HCT116 (cell line): ENCODE measurements around the gene CTSZ. TPM values are rescaled to one million over a fixed set of nuclear protein-coding genes. Genes with fewer than 3 reads are reported as not detected.

Experiments
- ATAC-seq: fragments of 200-7000 bp; cut with Tn5 transposase; 2 replicates; pipeline ENCODE4 v1.9.1; 2020; ENCODE audit warnings: mild to moderate bottlenecking, moderate library complexity
- BruUV-seq: library from RNA; stranded (reverse); fragments of 400-500 nt; replicated peaks from 2 replicates; lab custom pipeline; 2021; lab: Mats Ljungman, UMichigan
- CTCF ChIA-PET: fragments of 300-600 bp; sonication (Branson Sonifier 250); formaldehyde crosslinking; loops from one replicate; lab custom pipeline; 2021; ENCODE audit warnings: antibody characterized with exemption; lab: Charles Lee
- POLR2A ChIA-PET: fragments of 300-600, 350-600 bp; sonication (Branson Sonifier 250); formaldehyde crosslinking; loops from one replicate; lab custom pipeline; 2021; ENCODE audit warnings: antibody characterized with exemption; lab: Charles Lee
- RAD21 ChIA-PET, 2 experiments: fragments of 300-600 bp; sonication (Branson Sonifier 250); formaldehyde crosslinking; loops; one replicate each; lab custom pipeline; 2023; ENCODE audit warnings: low total read pairs in 2 of 2; ENCODE audit not compliant: uncharacterized antibody in 2 of 2, unreplicated experiment in 2 of 2, low non-redundant PET in 1 of 2; lab: Charles Lee
- DNase-seq: peaks from one replicate; pipeline ENCODE4 v3.0.0-alpha.2; 2010; ENCODE audit warnings: low read depth, low spot score
- H2AFZ ChIP-seq: fragments of 200-600 bp; shearing (Covaris generic), sonication (generic); 2 replicates; pipeline ENCODE4 v1.6.1; 2017; ENCODE audit warnings: low read depth, mixed run types, mixed read lengths, antibody characterized with exemption, low read length; ENCODE audit not compliant: poor library complexity, severe bottlenecking
- H3K27ac ChIP-seq: 2 replicates; pipeline ENCODE4 v1.5.1; 2012; ENCODE audit warnings: low read depth, low read length
- H3K27me3 ChIP-seq: fragments of 200-600 bp; sonication (generic); 2 replicates; pipeline ENCODE4 v1.6.1; 2016; ENCODE audit warnings: mixed run types, low read length, mixed read lengths; ENCODE audit not compliant: insufficient read depth
- H3K36me3 ChIP-seq, 2 experiments: fragments of 200-500 bp in 1 of 2; fragments of 200-600 bp in 1 of 2; sonication (Bioruptor generic) in 1 of 2; sonication (generic) in 1 of 2; 2 replicates each; pipeline versions ENCODE4 v1.5.1 to v1.6.1; 2014 to 2016; ENCODE audit warnings: low read length in 2 of 2, inconsistent platforms in 1 of 2, mixed read lengths in 1 of 2, mixed run types in 1 of 2; ENCODE audit not compliant: insufficient read depth in 2 of 2, control insufficient read depth in 1 of 2
- H3K4me1 ChIP-seq, 2 experiments: fragments of 200-600 bp in 1 of 2; sonication (generic) in 1 of 2; 2 replicates each; pipeline versions ENCODE4 v1.5.1 to v1.6.1; 2012 to 2017; ENCODE audit warnings: low read length in 2 of 2, inconsistent platforms in 1 of 2, mild to moderate bottlenecking in 1 of 2, mixed read lengths in 1 of 2, mixed run types in 1 of 2, moderate library complexity in 1 of 2; ENCODE audit not compliant: insufficient read depth in 2 of 2, control insufficient read depth in 1 of 2
- H3K4me2 ChIP-seq: fragments of 200-600 bp; sonication (generic); 2 replicates; pipeline ENCODE4 v1.6.1; 2017; ENCODE audit warnings: mixed run types, low read length, mixed read lengths
- H3K4me3 ChIP-seq, 2 experiments: fragments of 200-600 bp in 1 of 2; sonication (generic) in 1 of 2; replicated peaks in 1 of 2; 2 replicates each; pipeline ENCODE4 v1.5.1; 2011 to 2016; ENCODE audit warnings: low read length in 2 of 2, control low read depth in 1 of 2, low read depth in 1 of 2, mild to moderate bottlenecking in 1 of 2, mixed read lengths in 1 of 2, mixed run types in 1 of 2
- H3K79me2 ChIP-seq: fragments of 200-600 bp; sonication (generic); 2 replicates; pipeline ENCODE4 v1.6.1; 2017; ENCODE audit warnings: mild to moderate bottlenecking, mixed run types, low read length, moderate library complexity, mixed read lengths; ENCODE audit not compliant: insufficient read depth
- H3K9ac ChIP-seq: fragments of 200-600 bp; sonication (generic); 2 replicates; pipeline ENCODE4 v1.6.1; 2016; ENCODE audit warnings: low read length, mixed read lengths
- H3K9me2 ChIP-seq: fragments of 200-600 bp; sonication (generic), shearing (Covaris generic); 2 replicates; pipeline ENCODE4 v1.6.1; 2017; ENCODE audit warnings: mixed run types, mild to moderate bottlenecking, moderate library complexity; ENCODE audit not compliant: insufficient read depth
- H3K9me3 ChIP-seq, 2 experiments: fragments of 200-500 bp in 1 of 2; fragments of 200-600 bp in 1 of 2; sonication (Bioruptor generic) in 1 of 2; sonication (generic) in 1 of 2; 2 replicates each; pipeline ENCODE4 v1.6.1; 2014 to 2017; ENCODE audit warnings: low read length in 2 of 2, mixed read lengths in 2 of 2, inconsistent platforms in 1 of 2, low read depth in 1 of 2, mild to moderate bottlenecking in 1 of 2, mixed run types in 1 of 2, moderate library complexity in 1 of 2; ENCODE audit not compliant: control insufficient read depth in 1 of 2, insufficient read depth in 1 of 2
- H4K20me1 ChIP-seq: fragments of 200-600 bp; sonication (generic), shearing (Covaris generic); 2 replicates; pipeline ENCODE4 v1.6.1; 2017; ENCODE audit warnings: mixed run types, mild to moderate bottlenecking, moderate library complexity; ENCODE audit not compliant: insufficient read depth
- ATF3 ChIP-seq: IDR thresholded peaks from 2 replicates; pipeline ENCODE4 v1.6.1; 2012
- CBX3 ChIP-seq: IDR thresholded peaks from 2 replicates; pipeline ENCODE4 v1.6.1; 2012; ENCODE audit warnings: low read depth
- CEBPB ChIP-seq: IDR thresholded peaks from 2 replicates; pipeline ENCODE4 v1.6.1; 2012; ENCODE audit warnings: low read depth
- EGR1 ChIP-seq: IDR thresholded peaks from 2 replicates; pipeline ENCODE4 v1.6.1; 2012; ENCODE audit warnings: low read depth
- EZH2phosphoT487 ChIP-seq: fragments of 200-600 bp; IDR thresholded peaks from 2 replicates; pipeline ENCODE4 v1.6.1; 2018; ENCODE audit warnings: antibody characterized with exemption, borderline replicate concordance
- FOSL1 ChIP-seq: IDR thresholded peaks from 2 replicates; pipeline ENCODE4 v1.6.1; 2012; ENCODE audit warnings: low read depth
- JUND ChIP-seq: IDR thresholded peaks from 2 replicates; pipeline ENCODE4 v1.6.1; 2012
- MAX ChIP-seq: IDR thresholded peaks from 2 replicates; pipeline ENCODE4 v1.6.1; 2012
- POLR2A ChIP-seq: IDR thresholded peaks from 2 replicates; pipeline ENCODE4 v1.7.0; 2011; ENCODE audit warnings: borderline replicate concordance; ENCODE audit not compliant: insufficient read depth, insufficient read length; ENCODE audit errors: extremely low read depth
- POLR2AphosphoS5 ChIP-seq: IDR thresholded peaks from 2 replicates; pipeline ENCODE4 v1.6.1; 2011; ENCODE audit warnings: mild to moderate bottlenecking, low read depth, low read length, moderate library complexity
- RAD21 ChIP-seq: IDR thresholded peaks from 2 replicates; pipeline ENCODE4 v1.6.1; 2012; ENCODE audit warnings: low read depth, mild to moderate bottlenecking
- SIN3A ChIP-seq: IDR thresholded peaks from 2 replicates; pipeline ENCODE4 v1.6.1; 2012; ENCODE audit warnings: low read depth
- SP1 ChIP-seq: IDR thresholded peaks from 2 replicates; pipeline ENCODE4 v1.6.1; 2012; ENCODE audit warnings: low read depth
- SRF ChIP-seq: IDR thresholded peaks from 2 replicates; pipeline ENCODE4 v1.6.1; 2012; ENCODE audit warnings: low read depth
- TCF7L2 ChIP-seq: IDR thresholded peaks from 2 replicates; pipeline ENCODE4 v1.7.0; 2011; ENCODE audit warnings: borderline replicate concordance, inconsistent platforms; ENCODE audit not compliant: insufficient read depth, insufficient read length; ENCODE audit errors: extremely low read depth
- ZBTB33 ChIP-seq: IDR thresholded peaks from 2 replicates; pipeline ENCODE4 v1.6.1; 2011; ENCODE audit warnings: mild to moderate bottlenecking, low read length, moderate library complexity; ENCODE audit not compliant: insufficient replicate concordance; ENCODE audit errors: extremely low read depth
- ZFX ChIP-seq: fragments of 450-650 bp; IDR thresholded peaks from 2 replicates; pipeline ENCODE4 v1.6.1; 2017
- ZNF274 ChIP-seq: fragments of 200-500 bp; sonication (Bioruptor generic); IDR thresholded peaks from 2 replicates; pipeline ENCODE4 v1.6.1; 2014; ENCODE audit warnings: mild to moderate bottlenecking, low read depth, low read length, inconsistent platforms
- intact Hi-C: fragments of 100-400 bp; cut with micrococcal nuclease; formaldehyde crosslinking; loops from 2 replicates; pipeline ENCODE4 v1.10.0; 2022
- total RNA-seq: library from RNA; stranded (reverse); gene quantifications from one replicate; pipeline ENCODE4 v1.2.1, GENCODE V29; 2021; ENCODE audit not compliant: unreplicated experiment
- TF ChIP-seq, protein P1 (sequence below): IDR thresholded peaks from 2 replicates; pipeline ENCODE4 v1.6.1; 2012; ENCODE audit warnings: low read depth

CTSZ gene
- total RNA-seq, 1 experiment from 2014 or later: 100 TPM

GRCh38 chr20:59015812-59016711, 9.0 kb upstream of the CTSZ start:
- Histone ChIP-seq H2AFZ (no peak overlapping the region), H3K4me1 (peaks cover 0 to 10% of the 10 kb centered on the region in 2 experiments; a peak in 3 of 4 replicates), H3K9ac (no peak overlapping the region), H3K79me2 (no peaks in the 10 kb centered on the region), H3K9me3 (no peaks in the 10 kb centered on the region), H3K27me3 (no peaks in the 10 kb centered on the region), H4K20me1 (no peaks in the 10 kb centered on the region), H3K4me2 (no peak overlapping the region), H3K9me2 (no peaks in the 10 kb centered on the region), H3K27ac (no peak overlapping the region), H3K4me3 (no peak overlapping the region), H3K36me3 (no peaks in the 10 kb centered on the region)
- ATAC-seq (no peak), DNase-seq (no peak)
- RAD21 ChIA-PET: interaction anchor here in 1 of 2 experiments (0.6 kb wide), 1 partner anchor 16 kb away, joined by 4 read pairs; no protein-coding TSS in a partner anchor
- BruUV-seq: no TSS peak
- POLR2A ChIA-PET: no interaction called here
- intact Hi-C loops: no loop called here
- no peak for TF ChIP-seq POLR2AphosphoS5
- TF ChIP-seq EGR1: no peak
- no peak for TF ChIP-seq RAD21
- TF ChIP-seq ZFX: no peak
- no peak for TF ChIP-seq SP1
- TF ChIP-seq MAX: no peak
- no peak for TF ChIP-seq TCF7L2
- TF ChIP-seq CBX3: no peak
- TF ChIP-seq, protein P1, sequence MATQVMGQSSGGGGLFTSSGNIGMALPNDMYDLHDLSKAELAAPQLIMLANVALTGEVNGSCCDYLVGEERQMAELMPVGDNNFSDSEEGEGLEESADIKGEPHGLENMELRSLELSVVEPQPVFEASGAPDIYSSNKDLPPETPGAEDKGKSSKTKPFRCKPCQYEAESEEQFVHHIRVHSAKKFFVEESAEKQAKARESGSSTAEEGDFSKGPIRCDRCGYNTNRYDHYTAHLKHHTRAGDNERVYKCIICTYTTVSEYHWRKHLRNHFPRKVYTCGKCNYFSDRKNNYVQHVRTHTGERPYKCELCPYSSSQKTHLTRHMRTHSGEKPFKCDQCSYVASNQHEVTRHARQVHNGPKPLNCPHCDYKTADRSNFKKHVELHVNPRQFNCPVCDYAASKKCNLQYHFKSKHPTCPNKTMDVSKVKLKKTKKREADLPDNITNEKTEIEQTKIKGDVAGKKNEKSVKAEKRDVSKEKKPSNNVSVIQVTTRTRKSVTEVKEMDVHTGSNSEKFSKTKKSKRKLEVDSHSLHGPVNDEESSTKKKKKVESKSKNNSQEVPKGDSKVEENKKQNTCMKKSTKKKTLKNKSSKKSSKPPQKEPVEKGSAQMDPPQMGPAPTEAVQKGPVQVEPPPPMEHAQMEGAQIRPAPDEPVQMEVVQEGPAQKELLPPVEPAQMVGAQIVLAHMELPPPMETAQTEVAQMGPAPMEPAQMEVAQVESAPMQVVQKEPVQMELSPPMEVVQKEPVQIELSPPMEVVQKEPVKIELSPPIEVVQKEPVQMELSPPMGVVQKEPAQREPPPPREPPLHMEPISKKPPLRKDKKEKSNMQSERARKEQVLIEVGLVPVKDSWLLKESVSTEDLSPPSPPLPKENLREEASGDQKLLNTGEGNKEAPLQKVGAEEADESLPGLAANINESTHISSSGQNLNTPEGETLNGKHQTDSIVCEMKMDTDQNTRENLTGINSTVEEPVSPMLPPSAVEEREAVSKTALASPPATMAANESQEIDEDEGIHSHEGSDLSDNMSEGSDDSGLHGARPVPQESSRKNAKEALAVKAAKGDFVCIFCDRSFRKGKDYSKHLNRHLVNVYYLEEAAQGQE: no peak
- TF ChIP-seq SIN3A: no peak
- TF ChIP-seq POLR2A: no peak
- no peak for TF ChIP-seq ATF3
- TF ChIP-seq ZBTB33: no peak
- no peak for TF ChIP-seq ZNF274
- TF ChIP-seq EZH2phosphoT487: no peak
- TF ChIP-seq FOSL1: no peak
- TF ChIP-seq JUND: no peak
- no peak for TF ChIP-seq SRF
- TF ChIP-seq CEBPB: no peak
- CTCF ChIA-PET: no interaction called here
